Thyroid gland (tissue), 4 donors: Measurements from ENCODE around the gene TMEFF2. TPM values are rescaled to one million over a fixed set of nuclear protein-coding genes. Genes with fewer than 3 reads are reported as not detected.

Source experiments
- DNase-seq, 2 donors: peaks; one replicate each; pipeline ENCODE4 v3.0.0-alpha.2; 2019
- H3K27ac ChIP-seq, 3 donors: fragments of 200-600 bp; sonication (generic); 1 replicate in 2 of 3; 2 replicates in 1 of 3; pipeline ENCODE4 v1.5.1; 2016 to 2019; ENCODE audit warnings: mild to moderate bottlenecking in 1 of 3, moderate library complexity in 1 of 3
- H3K27me3 ChIP-seq: fragments of 200-600 bp; sonication (generic); one replicate; pipeline ENCODE4 v1.5.1; 2019
- H3K36me3 ChIP-seq, 2 donors: fragments of 200-600 bp; sonication (generic); one replicate each; pipeline ENCODE4 v1.5.1; 2016 to 2019
- H3K4me1 ChIP-seq, 2 donors: fragments of 200-600 bp; sonication (generic); one replicate each; pipeline ENCODE4 v1.5.1; 2017 to 2019
- H3K4me3 ChIP-seq, 3 donors: fragments of 200-600 bp; sonication (generic); replicated peaks in 1 of 3; 1 replicate in 2 of 3; 2 replicates in 1 of 3; pipeline ENCODE4 v1.5.1; 2016; ENCODE audit warnings: mild to moderate bottlenecking in 1 of 3
- H3K9me3 ChIP-seq: fragments of 200-600 bp; sonication (generic); one replicate; pipeline ENCODE4 v1.5.1; 2017
- POLR2A ChIP-seq, 2 donors: fragments of 450-650 bp; IDR thresholded peaks; one replicate each; pipeline ENCODE4 v1.6.1; 2017; ENCODE audit warnings: antibody characterized with exemption in 2 of 2, mild to moderate bottlenecking in 2 of 2, moderate library complexity in 1 of 2
- WGBS, 2 donors: methylation state at CpG; one replicate each; pipeline ENCODE4 v1.1.5; 2017; 5-methylcytosine and 5-hydroxymethylcytosine counted together
- intact Hi-C: fragments of 100-400 bp; cut with DNase I; formaldehyde crosslinking; loops from one replicate; pipeline ENCODE4 v1.15.1; 2023
- total RNA-seq, 4 donors: library from RNA; depleted of rRNA; stranded (reverse); fragments of >200 nt; gene quantifications; one replicate each; pipeline ENCODE4 v1.2.3, GENCODE V29; 2016
- TF ChIP-seq, protein P1 (sequence below), 6 experiments: fragments of 200-600 bp in 3 of 6; fragments of 450-650 bp in 3 of 6; sonication (generic) in 3 of 6; IDR thresholded peaks; one replicate each; pipeline ENCODE4 v1.5.1; 2016 to 2019; ENCODE audit warnings: antibody characterized with exemption in 6 of 6, mild to moderate bottlenecking in 2 of 6, inconsistent platforms in 1 of 6, moderate library complexity in 1 of 6

TMEFF2 gene, protein sequence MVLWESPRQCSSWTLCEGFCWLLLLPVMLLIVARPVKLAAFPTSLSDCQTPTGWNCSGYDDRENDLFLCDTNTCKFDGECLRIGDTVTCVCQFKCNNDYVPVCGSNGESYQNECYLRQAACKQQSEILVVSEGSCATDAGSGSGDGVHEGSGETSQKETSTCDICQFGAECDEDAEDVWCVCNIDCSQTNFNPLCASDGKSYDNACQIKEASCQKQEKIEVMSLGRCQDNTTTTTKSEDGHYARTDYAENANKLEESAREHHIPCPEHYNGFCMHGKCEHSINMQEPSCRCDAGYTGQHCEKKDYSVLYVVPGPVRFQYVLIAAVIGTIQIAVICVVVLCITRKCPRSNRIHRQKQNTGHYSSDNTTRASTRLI
- total RNA-seq = under 1 TPM in 1 of 4 donors, not detected in 3; 0.11 TPM

DNA sequence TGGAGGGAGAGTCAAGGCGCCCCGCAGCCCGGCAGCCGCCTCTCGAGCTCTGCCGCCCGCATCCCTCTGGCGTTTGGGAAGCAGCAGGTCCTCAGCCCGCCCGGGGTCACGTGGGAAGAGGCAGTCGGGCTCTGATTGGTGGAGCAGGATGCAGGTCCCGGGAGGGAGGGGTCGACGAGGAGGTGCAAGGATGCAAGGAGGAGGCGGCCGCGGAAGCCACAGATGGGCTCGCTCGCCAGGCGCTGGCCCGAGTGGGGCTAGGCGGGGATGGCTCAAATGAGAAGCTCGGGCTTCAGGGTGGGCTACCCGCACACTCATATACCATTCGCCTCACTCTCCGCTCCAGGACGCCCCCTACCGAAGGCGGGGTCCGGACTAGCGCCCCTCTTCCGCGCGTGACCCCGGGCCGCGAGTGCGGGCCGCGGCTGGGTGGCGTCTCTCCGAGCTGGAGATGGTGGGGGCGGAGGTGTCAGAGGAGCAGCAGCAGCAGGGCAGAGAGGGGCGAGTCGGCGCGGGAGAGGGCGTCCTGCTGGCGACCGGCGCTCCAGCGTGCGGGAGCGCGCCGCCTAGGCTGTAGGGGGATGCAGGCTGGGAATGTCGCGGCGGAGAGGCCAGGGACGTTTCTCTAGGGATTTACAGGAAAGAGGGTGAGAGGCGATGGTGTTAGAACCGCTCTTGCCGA is at the start of gene TMEFF2:
Gene TMEFF2 (minus strand): TSS at position 68 of the 682 bp plus-strand sequence. CDS start 409 bp downstream, outside the sequence.
- Histone ChIP-seq H3K4me3 (peak within 1 kb of the TSS in 2 of 3 donors; percentile 1 to 20), H3K27me3 (peaks cover 45% of the 10 kb centered on the region), H3K9me3 (no peaks in the 10 kb centered on the region), H3K4me1 (peaks cover 18 to 29% of the 10 kb centered on the region in 2 donors), H3K27ac (no peak within 1 kb of the TSS), H3K36me3 (no peaks in the 10 kb centered on the region)
- 3 to 5% methylated on average over 30 to 62 of the region's 64 CpGs for WGBS, 2 donors
- intact Hi-C loops = no loop called here
- no peak for TF ChIP-seq POLR2A (IDR thresholded peaks at IDR 0.05)
- DNase-seq = peak; percentile 14 to 34

DNA sequence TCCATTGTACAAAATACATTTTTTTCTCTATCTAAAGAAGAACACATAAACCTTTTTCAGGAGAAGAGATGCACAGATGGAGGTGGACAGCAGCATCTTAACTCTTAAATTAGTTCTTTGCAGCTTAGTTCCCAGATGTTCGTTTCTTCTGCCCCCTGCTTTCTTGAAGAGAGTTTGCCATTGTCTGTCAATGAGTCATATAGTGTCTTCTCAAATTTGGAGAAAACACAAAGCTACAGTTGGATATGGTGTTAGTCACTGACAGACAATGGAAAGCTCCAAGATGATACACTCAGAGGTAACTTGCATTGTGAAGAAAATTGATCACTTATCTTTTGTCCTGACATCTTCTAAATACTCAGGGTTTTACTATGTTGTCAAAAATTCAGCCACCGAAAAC is 48.8 kb upstream of the TMEFF2 start:
- DNase-seq = no peak
- no peaks in the 10 kb centered on the region for H3K9me3 ChIP-seq
- H3K4me1 ChIP-seq = no peaks in the 10 kb centered on the region
- no peak overlapping the region for H3K4me3 ChIP-seq
- intact Hi-C loops = no loop called here
- TF ChIP-seq, protein P1, sequence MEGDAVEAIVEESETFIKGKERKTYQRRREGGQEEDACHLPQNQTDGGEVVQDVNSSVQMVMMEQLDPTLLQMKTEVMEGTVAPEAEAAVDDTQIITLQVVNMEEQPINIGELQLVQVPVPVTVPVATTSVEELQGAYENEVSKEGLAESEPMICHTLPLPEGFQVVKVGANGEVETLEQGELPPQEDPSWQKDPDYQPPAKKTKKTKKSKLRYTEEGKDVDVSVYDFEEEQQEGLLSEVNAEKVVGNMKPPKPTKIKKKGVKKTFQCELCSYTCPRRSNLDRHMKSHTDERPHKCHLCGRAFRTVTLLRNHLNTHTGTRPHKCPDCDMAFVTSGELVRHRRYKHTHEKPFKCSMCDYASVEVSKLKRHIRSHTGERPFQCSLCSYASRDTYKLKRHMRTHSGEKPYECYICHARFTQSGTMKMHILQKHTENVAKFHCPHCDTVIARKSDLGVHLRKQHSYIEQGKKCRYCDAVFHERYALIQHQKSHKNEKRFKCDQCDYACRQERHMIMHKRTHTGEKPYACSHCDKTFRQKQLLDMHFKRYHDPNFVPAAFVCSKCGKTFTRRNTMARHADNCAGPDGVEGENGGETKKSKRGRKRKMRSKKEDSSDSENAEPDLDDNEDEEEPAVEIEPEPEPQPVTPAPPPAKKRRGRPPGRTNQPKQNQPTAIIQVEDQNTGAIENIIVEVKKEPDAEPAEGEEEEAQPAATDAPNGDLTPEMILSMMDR (IDR thresholded peaks at IDR 0.05) = no peak
- TF ChIP-seq POLR2A (IDR thresholded peaks at IDR 0.05) = no peak
- no peaks in the 10 kb centered on the region for H3K27me3 ChIP-seq
- H3K36me3 ChIP-seq = no peaks in the 10 kb centered on the region
- no peak overlapping the region for H3K27ac ChIP-seq
- 87 to 89% methylated on average over 2 of the region's 2 CpGs for WGBS, 2 donors

DNA sequence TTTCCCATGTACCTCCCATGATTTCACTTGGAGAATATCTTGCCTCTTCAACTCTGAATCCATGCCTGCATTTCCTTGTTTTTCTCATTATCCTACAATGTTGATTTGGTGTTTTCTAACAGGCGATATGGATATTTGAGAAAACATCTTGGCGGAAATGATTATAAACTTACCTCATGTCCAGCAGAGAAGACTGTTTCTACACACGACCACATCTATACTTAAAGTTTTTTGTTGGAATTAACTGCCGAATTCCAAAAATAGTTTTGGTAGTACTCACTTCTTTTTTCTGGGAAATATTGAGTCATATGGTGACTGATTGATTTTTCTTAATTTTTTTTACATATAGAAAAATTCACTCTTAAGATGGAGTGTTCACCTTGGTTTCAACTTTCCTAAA is 41.4 kb upstream of the TMEFF2 start:
- WGBS, 2 donors = 76 to 91% methylated on average over 4 of the region's 4 CpGs
- Histone ChIP-seq H3K36me3 (no peaks in the 10 kb centered on the region), H3K4me3 (no peak overlapping the region), H3K4me1 (no peaks in the 10 kb centered on the region), H3K9me3 (no peaks in the 10 kb centered on the region), H3K27ac (no peak overlapping the region), H3K27me3 (no peaks in the 10 kb centered on the region)
- intact Hi-C loops = no loop called here
- DNase-seq = no peak
- TF ChIP-seq POLR2A (IDR thresholded peaks at IDR 0.05) = no peak
- TF ChIP-seq, protein P1 (IDR thresholded peaks at IDR 0.05) = no peak

DNA sequence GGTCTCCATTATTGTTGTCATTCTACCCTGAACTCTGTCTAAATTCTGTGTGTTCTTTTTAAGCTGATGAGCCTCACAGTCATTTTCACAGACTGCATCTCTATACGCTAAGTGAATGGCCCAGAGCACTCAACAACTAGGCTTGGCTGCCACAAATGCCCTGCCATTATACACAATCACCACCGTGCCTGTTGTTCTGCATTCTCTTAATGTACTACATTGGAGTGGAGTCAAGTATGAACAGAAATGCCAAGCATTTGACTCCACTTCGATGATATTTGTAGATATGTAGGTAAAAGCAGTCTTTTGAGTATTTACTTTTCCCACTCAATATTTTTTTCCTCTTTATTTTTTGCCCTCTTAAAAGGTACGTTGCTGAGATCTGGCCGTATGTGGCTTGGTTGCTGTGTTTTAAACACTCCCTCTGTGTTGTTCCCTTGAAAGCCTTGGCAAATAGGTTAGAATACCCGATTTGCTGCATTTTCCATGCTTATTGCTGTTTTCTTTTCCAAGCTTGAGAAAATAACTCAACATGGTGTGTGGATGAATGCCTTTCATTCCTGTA is 36.2 kb upstream of the TMEFF2 start:
- no peaks in the 10 kb centered on the region for H3K27me3 ChIP-seq
- DNase-seq = no peak
- TF ChIP-seq, protein P1 (IDR thresholded peaks at IDR 0.05) = no peak
- no peak for TF ChIP-seq POLR2A (IDR thresholded peaks at IDR 0.05)
- no peaks in the 10 kb centered on the region for H3K4me1 ChIP-seq
- 42 to 43% methylated on average over 6 of the region's 6 CpGs for whole genome bisulfite sequencing, 2 donors
- no peak overlapping the region for H3K4me3 ChIP-seq
- intact Hi-C loops = no loop called here
- no peaks in the 10 kb centered on the region for H3K36me3 ChIP-seq
- no peak overlapping the region for H3K27ac ChIP-seq
- no peaks in the 10 kb centered on the region for H3K9me3 ChIP-seq

DNA sequence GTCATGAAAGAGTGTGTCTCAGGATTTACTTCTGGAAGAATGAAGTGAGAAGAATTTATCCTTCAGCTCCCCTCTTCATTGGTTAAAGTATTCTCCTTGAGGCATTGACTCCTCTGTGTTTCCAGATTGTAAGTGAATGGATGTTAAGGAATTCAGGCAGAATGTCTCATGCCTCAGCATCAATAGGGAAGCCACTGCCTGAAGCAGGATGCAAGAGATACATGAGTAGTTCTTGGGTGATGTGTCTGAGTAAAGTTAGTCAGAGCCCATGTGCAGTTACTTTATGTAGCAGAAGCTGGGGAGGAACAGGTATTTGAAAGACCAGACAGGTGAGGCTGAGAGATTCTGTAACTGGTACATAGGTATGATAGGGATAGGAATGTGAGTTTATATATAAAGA is 34.0 kb upstream of the TMEFF2 start:
- DNase-seq = no peak
- intact Hi-C loops = no loop called here
- TF ChIP-seq, protein P1 (IDR thresholded peaks at IDR 0.05) = no peak
- TF ChIP-seq POLR2A (IDR thresholded peaks at IDR 0.05) = no peak
- Histone ChIP-seq H3K4me1 (no peaks in the 10 kb centered on the region), H3K27me3 (no peaks in the 10 kb centered on the region), H3K4me3 (no peak overlapping the region), H3K27ac (no peak overlapping the region), H3K9me3 (no peaks in the 10 kb centered on the region), H3K36me3 (no peaks in the 10 kb centered on the region)
